HG03520 (cell line): Measurements from ENCODE around the gene VIT.
"Not testable (repeated sequence)": the region's sequence is repeated elsewhere in the genome, so short reads cannot be mapped to it uniquely, and the experiment has no call there.

ENCODE experiments used
- ATAC-seq: cut with Tn5 transposase; IDR thresholded peaks from one replicate; pipeline ENCODE4 v1.9.1; 2021; ENCODE audit warnings: mild to moderate bottlenecking, moderate library complexity; ENCODE audit not compliant: unreplicated experiment

Gene VIT

GRCh38 chr2:36677996-36678605, 18.4 kb upstream of the VIT start:
- ATAC-seq = no peak

GRCh38 chr2:36678856-36679255, 17.7 kb upstream of the VIT start:
- ATAC-seq = no peak

- no peak for ATAC-seq
Observed at GRCh38 chr2:36680012-36680411, 16.5 kb upstream of the VIT start.

- ATAC-seq = no peak
Observed at GRCh38 chr2:36682562-36682961, 13.9 kb upstream of the VIT start.

- no peak for ATAC-seq
Observed at GRCh38 chr2:36683002-36683401, 13.5 kb upstream of the VIT start.

GRCh38 chr2:36688291-36688690, 8.2 kb upstream of the VIT start:
- not testable (repeated sequence) for ATAC-seq

GRCh38 chr2:36689013-36689412, 7.5 kb upstream of the VIT start:
- ATAC-seq = not testable (repeated sequence)

- ATAC-seq = no peak
Observed at GRCh38 chr2:36692121-36692520, 4.4 kb upstream of the VIT start.

- ATAC-seq = no peak
Observed at GRCh38 chr2:36693825-36694224, 2.7 kb upstream of the VIT start.

GRCh38 chr2:36695746-36696415, 626 bp upstream of the VIT start:
- no peak for ATAC-seq

GRCh38 chr2:36697424-36698066, 1.0 kb downstream of the VIT start:
- no peak for ATAC-seq

- ATAC-seq = no peak
Observed at GRCh38 chr2:36698993-36699392, 2.5 kb downstream of the VIT start.

- no peak for ATAC-seq
Observed at GRCh38 chr2:36700311-36700710, 3.8 kb downstream of the VIT start.

- no peak for ATAC-seq
Observed at GRCh38 chr2:36701391-36701795, 4.9 kb downstream of the VIT start.

GRCh38 chr2:36701918-36702317, 5.4 kb downstream of the VIT start:
- no peak for ATAC-seq

GRCh38 chr2:36702781-36703180, 6.3 kb downstream of the VIT start:
- ATAC-seq = no peak

GRCh38 chr2:36704475-36705150, 8.1 kb downstream of the VIT start:
- no peak for ATAC-seq

GRCh38 chr2:36705326-36706020, 9.0 kb downstream of the VIT start:
- no peak for ATAC-seq

GRCh38 chr2:36706021-36706876, 9.7 kb downstream of the VIT start:
- no peak for ATAC-seq

GRCh38 chr2:36707050-36707449, 10.5 kb downstream of the VIT start:
- no peak for ATAC-seq
